Fibroblast of lung (primary cell): Measurements from ENCODE around the gene BBS2.

Source experiments
- EZH2 ChIP-seq: IDR thresholded peaks from 2 replicates; pipeline ENCODE4 v1.5.1; 2012; ENCODE audit warnings: low read length, control low read depth, mild to moderate bottlenecking; ENCODE audit errors: missing control alignments
- TF ChIP-seq, protein P1 (sequence below), 2 donors: IDR thresholded peaks in 1 of 2; conservative IDR thresholded peaks in 1 of 2; 1 replicate in 1 of 2; 2 replicates in 1 of 2; pipeline ENCODE4 v1.5.1; 2011 to 2012; ENCODE audit warnings: low read length in 2 of 2, control low read depth in 1 of 2, inconsistent platforms in 1 of 2, low read depth in 1 of 2, mild to moderate bottlenecking in 1 of 2

DNA sequence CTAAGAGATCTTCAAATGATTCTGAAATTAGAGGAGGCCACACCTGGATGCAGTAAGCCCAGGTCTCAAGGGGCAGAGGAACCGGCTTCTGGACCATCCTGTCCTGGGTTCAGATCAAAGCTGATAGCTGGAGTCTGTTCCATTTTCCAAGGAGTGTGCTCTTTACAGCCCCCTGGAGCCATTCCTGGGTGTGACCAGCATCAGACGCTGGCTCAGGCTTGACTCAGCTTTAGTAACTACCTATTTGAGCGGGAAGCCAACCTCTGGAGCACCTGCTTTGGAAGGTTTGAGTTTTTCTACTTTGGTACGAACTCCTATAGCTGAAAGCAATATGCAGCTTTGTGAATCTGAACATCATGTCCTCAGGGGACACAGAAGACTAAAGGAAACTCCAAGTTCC is 12.9 kb upstream of the BBS2 start:
- TF ChIP-seq, protein P1, sequence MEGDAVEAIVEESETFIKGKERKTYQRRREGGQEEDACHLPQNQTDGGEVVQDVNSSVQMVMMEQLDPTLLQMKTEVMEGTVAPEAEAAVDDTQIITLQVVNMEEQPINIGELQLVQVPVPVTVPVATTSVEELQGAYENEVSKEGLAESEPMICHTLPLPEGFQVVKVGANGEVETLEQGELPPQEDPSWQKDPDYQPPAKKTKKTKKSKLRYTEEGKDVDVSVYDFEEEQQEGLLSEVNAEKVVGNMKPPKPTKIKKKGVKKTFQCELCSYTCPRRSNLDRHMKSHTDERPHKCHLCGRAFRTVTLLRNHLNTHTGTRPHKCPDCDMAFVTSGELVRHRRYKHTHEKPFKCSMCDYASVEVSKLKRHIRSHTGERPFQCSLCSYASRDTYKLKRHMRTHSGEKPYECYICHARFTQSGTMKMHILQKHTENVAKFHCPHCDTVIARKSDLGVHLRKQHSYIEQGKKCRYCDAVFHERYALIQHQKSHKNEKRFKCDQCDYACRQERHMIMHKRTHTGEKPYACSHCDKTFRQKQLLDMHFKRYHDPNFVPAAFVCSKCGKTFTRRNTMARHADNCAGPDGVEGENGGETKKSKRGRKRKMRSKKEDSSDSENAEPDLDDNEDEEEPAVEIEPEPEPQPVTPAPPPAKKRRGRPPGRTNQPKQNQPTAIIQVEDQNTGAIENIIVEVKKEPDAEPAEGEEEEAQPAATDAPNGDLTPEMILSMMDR (conservative IDR thresholded peaks at IDR 0.05 in 1 of 2, IDR thresholded peaks at IDR 0.05 in 1 of 2; ENCODE audit: low read depth in 1 of 2, low read length in 2 of 2): no peak
- TF ChIP-seq EZH2: no peak
